ENCODE results near the gene PHKA1.
"Not testable (repeated sequence)": the region's sequence is repeated elsewhere in the genome, so short reads cannot be mapped to it uniquely, and the experiment has no call there.

The PHKA1 gene

DNA sequence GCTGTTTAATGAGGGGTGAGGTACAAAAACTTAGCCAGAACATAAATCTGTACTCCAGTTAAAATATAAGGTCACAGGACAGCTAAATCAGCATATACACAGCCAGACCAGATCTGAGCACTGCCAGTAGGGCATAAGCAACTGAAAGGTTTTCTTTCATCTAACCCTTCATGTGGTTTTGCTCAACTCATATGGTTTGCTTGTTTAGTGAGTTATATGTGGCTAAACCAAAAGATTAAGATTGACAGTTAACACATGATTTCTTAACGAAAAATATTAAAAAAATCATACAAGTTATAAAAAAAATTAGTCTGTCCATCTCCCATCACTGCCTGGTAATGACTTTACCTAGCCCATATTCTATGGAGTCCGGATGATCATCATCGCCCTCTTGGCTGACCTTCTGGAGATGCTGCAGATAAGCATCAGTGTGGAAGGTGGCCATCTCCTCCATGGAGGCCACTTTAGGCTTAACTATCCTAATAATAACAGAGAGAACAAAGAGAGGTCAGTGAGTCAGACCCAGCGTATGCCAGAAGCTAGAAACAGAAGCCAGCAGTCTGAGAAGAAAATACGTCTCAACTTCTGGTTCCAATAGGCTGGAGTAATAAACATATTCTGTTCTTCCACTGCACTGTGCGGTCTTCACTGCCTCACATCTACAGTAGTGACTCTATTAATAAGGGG lies 145.6 kb downstream of the PHKA1 start:
- no peak for DNase-seq

DNA sequence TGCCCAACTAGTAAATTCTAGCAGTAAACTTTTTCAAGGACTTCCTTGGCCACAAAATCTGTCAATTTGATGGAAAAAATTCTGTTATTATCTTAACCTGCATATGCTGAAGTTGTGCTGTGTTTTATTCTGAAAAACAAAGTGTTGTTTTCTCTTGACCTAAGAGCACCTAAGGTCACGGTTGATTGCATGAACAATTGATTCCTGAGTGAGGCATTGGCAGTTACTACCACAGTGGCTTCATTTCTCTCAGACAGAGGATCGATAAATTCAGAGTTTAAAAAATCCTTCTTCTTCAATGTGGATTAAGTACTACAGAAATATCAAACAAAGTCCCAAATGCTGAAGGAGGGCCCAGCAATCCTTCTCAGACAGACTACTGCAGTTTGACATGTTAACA lies 147.7 kb downstream of the PHKA1 start:
- DNase-seq = no peak

DNA sequence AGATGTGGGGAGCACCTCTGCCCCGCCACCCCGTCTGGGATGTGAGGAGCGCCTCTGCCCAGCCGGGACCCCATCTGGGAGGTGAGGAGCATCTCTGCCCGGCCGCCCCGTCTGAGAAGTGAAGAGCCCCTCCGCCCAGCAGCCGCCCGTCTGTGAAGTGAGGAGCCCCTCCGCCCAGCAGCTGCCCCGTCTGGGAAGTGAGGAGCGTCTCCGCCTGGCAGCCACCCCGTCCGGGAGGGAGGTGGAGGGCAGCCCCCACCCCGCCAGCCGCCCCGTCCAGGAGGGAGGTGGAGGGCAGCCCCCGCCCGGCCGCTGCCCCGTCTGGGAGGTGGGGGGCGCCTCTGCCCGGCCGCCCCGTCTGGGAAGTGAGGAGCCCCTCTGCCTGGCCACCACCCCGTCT lies 154.5 kb downstream of the PHKA1 start:
- not testable (repeated sequence) for DNase-seq

DNA sequence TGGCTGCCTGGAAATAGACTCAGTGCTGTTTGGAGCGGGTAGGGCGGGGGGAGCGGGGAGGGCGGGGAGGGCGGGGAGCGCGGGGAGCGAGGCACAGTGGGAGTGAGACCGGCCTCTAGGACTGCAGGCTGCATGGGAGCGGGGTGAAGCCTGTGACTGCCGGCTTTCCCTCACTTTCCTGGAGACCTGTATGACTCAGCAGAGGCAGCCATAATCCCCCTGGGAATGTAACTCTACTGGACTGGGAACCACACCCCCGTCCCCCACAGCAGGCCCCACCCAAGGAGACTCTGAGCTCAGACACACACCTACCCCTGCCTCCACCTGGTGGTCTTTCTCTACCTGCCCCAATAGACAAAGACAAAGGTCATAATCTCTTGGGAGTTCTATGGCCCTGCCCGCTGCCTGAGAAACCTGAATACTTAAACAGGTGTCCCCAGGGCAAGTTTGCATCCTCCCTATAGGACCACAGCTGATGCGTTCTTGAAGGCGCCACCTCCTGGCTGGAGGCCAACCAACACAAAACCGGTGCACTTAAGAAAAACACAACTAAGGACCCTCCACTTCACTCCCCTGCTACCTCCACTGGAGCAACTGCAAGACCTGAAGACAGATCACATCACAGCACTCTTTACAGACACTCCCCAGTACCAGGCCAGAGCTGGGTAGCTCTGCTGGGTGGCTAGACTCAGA lies 159.5 kb downstream of the PHKA1 start:
- no peak for DNase-seq

DNA sequence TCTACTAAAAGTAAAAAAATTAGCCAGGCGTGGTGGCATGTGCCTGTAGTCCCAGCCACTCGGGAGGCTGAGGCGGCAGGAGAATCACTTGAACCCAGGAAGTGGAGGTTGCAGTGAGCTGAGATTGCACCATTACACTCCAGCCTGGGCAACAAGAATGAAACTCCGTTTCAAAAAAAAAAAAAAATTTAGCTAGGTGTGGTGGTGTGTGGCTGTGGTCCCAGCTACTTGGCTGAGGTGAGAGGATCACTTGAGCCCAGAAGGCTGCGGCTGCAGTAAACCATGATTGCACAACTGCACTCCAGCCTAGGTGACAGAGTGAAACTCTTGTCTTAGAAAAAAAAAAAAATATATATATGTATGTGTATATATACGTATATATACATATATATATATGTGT lies 161.7 kb downstream of the PHKA1 start:
- DNase-seq = not testable (repeated sequence)

DNA sequence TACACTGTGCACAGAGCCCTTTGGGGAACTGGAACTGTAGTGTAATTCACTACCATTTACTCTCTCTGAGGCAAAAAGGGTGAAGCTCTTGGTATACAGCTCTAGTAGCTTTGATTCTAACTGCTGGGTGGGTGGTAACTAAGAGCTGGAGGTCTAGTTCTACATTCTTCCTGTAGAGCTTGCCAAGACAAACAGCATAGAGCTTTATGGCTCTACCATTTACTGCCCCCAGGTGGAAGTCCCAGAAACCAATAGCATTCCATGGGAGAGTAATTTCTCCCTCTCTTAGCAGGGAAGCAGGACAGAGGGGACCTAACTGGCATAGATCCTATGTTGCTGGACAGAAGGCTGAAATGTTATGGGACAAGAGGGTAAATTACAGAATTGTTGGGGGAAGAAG lies 168.1 kb downstream of the PHKA1 start:
- DNase-seq = no peak

DNA sequence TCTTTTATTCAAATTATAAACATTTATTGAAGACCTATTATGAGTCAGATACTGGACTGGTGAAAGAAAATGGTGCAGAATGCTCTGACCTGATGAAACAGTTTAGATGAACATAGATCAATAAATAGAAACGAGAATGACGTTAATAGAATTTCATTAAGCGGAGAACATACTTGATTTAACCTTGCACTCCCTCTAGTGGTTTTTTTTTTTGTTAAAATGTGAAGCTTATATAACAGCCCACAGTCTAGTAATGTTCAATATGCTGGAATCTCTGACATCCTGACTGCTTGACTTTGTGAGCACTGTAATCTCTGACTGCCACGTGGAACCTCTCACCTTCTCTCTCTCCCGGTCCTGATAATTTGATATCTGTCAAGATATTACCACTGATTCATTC lies 173.8 kb downstream of the PHKA1 start:
- no peak for DNase-seq

DNA sequence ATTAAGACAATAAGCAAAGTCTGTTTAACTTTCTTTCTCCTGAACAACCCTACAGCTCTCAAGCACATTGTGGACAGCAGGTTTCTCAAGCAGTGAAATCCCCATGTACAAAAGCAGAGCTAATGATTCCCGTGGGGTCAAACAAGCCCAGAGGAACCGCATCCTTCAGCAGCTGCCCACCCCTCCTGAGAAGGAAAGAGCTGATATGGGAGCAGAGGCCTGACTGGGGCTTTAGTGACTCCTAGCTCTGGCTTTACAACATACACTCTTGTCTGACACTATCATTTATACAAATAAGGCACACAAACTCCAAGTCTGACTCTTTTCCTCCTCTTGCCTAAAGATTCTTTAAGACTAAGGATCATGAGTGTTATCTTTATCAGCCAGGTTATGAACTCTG lies 174.3 kb downstream of the PHKA1 start:
- no peak for DNase-seq

DNA sequence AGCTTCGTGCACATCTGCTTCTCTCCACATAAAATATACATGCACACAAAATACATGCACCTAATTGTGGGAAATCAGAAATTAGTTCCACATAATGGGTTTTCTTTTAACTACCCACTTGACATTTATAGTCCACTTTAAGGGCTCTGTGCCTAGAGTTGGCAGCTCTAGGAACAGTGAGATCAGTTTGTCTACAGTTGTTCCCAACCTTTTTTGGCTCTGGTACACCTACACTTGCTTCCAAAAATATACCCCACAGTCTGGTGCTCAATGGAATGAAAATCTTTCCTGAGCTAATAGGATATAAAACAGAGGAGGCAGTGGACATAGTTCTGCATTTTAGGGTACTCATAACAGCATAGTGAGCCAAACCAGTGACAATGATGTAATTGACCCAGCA lies 177.6 kb downstream of the PHKA1 start:
- no peak for DNase-seq

DNA sequence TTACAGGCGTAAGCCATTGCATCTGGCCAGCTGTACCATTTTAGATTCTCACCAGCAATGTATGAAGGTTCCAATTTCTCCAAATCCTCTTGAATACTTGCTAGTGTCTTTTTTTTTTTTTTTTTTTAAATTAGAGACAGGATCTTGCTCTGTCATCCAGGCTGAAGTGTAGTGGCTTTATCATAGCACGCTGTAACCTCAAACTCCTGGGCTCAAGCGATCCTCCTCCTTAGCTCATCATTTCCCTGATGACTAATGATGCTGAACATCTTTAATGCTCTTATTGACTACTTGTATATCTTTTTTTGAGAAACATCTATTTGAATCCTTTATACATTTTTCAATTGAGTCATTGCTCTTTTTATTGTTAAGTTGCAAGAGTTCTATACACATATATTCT lies 181.7 kb downstream of the PHKA1 start:
- DNase-seq = no peak

All from activated CD4-positive, alpha-beta T cell treated with anti-CD3 and anti-CD28 coated beads for 1 hour (primary cell).